GM12801 (cell line): ENCODE data around the gene ESYT2.

ENCODE experiments used
- TF ChIP-seq, protein P1 (sequence below): IDR thresholded peaks from one replicate; pipeline ENCODE4 v1.5.1; 2011; ENCODE audit warnings: control low read depth; ENCODE audit not compliant: insufficient read length; ENCODE audit errors: extremely low read depth

The ESYT2 gene

DNA sequence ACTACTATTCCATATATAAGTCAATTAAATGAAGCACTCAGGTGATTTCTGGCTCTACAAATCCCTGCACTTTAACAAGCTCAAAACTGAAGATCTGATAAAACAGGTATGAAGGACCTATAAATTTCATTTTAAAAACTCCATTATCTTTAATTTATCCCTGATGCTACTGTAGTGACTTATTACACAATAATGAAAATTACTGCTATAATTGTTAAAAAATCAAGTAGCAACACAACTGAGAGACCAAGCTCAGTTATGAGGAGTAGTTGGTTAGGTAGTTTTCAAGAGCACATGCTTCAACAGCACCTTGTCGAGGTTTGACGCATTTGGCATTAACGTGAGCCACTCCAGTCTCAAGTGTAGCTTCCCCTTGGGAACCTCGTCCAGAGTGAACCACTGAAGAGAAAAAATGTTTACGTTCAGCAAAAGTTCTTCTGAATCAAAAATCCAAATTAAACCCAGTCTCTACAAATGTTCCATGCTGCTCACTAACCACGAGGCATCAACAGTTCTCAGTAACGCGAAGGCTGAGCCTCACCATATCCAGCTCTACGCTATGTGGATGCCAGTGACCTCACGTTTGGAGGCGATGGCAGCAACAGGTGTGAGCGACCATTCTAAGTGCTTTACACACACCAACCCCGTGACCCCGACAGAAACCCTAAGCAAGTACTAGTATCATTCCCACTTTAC, 69.4 kb downstream of the ESYT2 start:
- TF ChIP-seq, protein P1, sequence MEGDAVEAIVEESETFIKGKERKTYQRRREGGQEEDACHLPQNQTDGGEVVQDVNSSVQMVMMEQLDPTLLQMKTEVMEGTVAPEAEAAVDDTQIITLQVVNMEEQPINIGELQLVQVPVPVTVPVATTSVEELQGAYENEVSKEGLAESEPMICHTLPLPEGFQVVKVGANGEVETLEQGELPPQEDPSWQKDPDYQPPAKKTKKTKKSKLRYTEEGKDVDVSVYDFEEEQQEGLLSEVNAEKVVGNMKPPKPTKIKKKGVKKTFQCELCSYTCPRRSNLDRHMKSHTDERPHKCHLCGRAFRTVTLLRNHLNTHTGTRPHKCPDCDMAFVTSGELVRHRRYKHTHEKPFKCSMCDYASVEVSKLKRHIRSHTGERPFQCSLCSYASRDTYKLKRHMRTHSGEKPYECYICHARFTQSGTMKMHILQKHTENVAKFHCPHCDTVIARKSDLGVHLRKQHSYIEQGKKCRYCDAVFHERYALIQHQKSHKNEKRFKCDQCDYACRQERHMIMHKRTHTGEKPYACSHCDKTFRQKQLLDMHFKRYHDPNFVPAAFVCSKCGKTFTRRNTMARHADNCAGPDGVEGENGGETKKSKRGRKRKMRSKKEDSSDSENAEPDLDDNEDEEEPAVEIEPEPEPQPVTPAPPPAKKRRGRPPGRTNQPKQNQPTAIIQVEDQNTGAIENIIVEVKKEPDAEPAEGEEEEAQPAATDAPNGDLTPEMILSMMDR, result no peak

DNA sequence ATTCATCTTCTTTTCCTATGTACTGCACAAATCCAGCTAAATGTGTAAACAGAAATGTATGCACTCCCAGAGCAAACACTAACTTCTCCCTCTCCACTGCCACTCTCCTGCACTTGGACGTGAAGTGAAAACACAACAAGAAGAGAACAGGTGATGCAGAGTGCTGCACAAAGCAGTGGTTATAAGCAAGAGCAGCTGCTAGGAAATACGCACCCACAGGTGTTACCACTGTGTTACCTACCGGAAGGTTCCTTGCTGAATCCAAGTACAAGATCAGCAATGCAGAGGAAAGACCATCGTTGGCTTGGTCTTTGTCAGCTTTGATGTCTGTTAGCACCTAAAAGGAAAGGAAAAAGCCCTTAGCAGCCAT, 70.1 kb downstream of the ESYT2 start:
- TF ChIP-seq, protein P1, result no peak

DNA sequence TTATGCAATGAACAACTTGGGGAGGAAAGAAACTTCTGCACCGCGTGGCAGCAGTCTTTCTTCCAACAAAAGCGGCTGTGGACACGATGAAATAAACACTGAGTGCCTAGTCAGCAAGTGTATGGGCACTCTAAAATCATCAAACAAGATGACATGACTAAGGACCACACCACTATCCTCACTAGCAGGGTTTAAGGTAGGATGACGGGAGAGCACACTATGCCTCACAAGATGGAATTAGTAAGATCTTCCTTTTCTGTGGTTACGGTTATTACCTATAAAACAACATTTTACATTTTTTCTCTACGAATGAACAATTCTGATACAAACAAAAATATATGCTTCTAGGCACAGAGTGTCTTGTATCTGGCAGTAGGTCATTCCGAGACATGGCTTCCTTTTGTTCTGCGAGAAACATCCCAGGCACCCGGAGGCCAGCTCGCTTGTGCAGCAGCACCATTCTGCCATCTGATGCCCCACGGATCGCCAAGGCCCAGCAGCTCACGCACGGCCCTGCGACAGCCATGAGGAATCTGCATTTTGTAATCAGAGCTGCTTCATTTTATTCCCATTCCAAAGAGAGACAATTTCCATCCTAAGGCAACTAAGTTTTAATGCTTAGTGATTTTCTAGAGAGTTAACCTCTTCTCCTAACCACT, 70.6 kb downstream of the ESYT2 start:
- TF ChIP-seq, protein P1, result no peak

DNA sequence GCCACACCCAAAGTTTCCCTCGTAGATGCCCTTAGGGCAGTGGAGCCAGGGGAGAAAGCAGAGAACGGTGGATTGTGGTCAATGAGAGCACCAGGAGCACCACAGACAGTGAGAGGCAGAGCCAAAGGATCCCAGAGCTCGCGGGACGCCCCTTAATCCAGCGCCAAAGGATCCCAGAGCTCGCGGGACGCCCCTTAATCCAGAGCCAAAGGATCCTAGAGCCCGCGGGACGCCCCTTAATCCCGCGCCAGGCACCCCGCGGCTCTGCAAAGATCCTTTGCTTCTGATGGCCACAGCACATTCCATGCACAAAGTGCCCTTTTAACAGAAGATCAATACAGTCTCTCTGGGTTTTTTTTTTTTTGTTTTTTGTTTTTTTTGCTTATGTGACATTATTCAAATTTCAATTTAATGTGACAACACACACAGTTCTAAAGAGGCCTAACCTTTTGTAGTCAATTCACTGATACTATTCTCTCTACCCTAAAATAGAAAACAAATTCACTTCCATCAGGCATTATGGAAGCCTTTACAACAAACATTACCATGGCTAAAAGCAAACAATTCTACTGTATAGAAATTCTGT, 71.8 kb downstream of the ESYT2 start:
- TF ChIP-seq, protein P1, result no peak

DNA sequence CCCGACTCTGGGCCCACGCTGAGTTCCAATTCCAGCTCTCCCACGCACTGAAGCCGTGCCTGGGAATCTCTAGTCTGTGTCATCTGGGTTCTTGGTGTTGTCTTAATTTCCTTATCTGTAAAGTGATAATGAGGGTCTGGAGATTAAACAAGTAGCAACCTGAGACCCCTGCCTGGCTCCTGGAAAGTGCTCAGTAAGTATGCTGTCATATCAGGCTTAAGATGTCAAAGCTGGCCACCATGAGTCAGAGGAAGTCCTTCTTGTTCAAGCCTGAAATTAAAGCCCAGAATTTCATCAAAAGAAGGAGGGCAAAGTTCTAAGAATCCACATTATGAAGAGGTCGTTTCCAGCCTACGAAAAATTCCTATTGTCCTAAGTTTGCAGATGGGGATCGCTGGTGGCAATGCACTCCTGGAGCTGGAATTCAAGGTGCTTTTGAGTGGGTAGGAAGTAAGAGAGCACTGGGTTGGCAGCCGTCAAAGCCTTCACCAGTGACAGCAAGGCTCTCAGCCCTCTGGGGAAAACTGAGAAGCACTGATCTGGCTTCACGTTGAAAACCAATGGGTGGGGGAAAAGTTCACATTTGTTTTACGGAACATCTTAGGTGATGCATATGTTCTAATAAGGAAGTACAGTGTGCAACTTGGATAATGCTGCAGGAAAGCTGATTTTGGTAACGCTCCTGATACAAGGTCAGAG, 74.4 kb downstream of the ESYT2 start:
- TF ChIP-seq, protein P1, result no peak

DNA sequence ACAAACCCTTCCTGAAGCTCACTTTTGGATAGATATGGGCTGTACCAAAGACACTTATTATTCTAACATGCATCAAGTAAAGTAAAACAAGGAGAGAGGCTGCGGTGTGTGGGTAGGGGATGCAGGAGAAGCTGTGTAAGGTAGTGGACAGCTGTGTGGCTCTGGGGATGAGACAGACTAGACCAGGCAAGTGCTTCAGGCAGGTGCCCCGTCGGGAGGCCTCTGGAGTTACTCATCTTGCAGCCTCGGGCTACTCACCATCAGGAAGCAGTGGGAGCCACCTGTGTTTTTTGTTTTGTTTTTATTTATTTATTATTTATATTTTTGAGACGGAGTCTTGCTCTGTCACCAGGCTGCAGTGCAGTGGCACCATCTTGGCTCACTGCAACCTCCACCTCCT, 75.4 kb downstream of the ESYT2 start:
- TF ChIP-seq, protein P1, result no peak

DNA sequence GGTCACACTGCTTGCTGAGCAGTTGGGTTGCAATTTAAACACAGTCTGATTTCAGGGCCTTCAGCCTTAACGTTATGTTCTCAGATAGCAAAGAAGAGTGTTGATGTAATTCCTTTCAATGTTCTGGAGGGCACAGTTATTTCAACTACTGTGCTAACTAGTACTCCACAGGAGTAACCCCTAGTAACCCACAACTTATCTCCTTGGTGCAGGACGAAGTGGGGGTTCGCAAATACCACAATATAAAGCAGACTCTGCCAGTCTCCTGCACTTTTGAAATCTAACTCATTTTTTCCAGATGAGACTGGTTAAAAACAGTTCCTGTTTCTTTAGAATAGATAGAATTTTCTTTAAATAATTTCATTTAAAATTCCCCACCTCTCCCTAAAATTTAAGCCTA, 77.6 kb downstream of the ESYT2 start:
- TF ChIP-seq, protein P1, result no peak
